ENCODE data around the gene ANKMY1.

The ANKMY1 gene

GRCh38 chr2:240441326-240441992 lies 116.3 kb downstream of the ANKMY1 start:
- H3K27ac ChIP-seq: no peak overlapping the region
- peaks cover 4 to 32% (median 27%) of the 10 kb centered on the region in 4 donors for H3K4me1 ChIP-seq
- no peak for DNase-seq
- no peaks in the 10 kb centered on the region for H3K27me3 ChIP-seq
- no peaks in the 10 kb centered on the region for H3K9me3 ChIP-seq
- no peak overlapping the region for H3K4me3 ChIP-seq
- TF ChIP-seq CTCF (IDR thresholded peaks at IDR 0.05): no peak
- intact Hi-C loops (cut with DNase I; ENCODE audit: low total_unique reads): no loop called here
- H3K36me3 ChIP-seq: peaks cover 0 to 23% (median 5%) of the 10 kb centered on the region in 3 donors

DNA sequence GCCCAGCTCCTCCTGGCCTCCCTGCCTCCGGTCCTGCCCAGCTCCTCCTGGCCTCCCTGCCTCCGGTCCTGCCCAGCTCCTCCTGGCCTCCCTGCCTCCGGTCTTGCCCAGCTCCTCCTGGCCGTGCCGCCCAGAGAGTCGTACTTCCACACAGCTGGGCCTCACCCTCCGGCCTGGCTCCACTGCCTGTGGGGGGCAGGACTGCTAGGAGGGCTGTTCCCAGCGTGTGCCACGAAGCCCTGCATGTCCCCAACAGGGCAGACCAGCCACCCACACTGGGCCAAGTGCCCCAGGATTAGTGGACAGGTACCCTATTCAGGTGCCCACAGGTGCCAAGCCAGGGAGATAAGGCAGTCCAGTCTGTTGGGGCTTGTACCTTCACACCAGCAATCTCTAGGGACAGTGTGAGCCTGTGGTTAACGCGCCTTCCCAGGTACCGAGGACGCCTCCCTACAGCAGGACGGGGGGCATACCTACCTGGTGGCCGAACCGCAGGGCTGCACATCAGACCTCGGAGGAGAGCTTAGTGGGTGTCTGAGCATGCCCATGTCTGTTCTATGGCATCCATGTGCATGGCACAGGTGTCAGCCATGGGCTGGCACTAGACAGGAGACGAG lies 117.0 kb downstream of the ANKMY1 start:
- Histone ChIP-seq H3K4me3 (no peak overlapping the region), H3K36me3 (peaks cover 0 to 16% (median 0%) of the 10 kb centered on the region in 3 donors), H3K4me1 (peaks cover 4 to 36% (median 29%) of the 10 kb centered on the region in 4 donors), H3K9me3 (no peaks in the 10 kb centered on the region), H3K27me3 (no peaks in the 10 kb centered on the region), H3K27ac (no peak overlapping the region)
- intact Hi-C loops (cut with DNase I; ENCODE audit: low total_unique reads): no loop called here
- no peak for TF ChIP-seq CTCF (IDR thresholded peaks at IDR 0.05)
- DNase-seq: no peak

GRCh38 chr2:240440251-240440650 lies 117.5 kb downstream of the ANKMY1 start:
- Histone ChIP-seq H3K27ac (no peak overlapping the region), H3K27me3 (no peaks in the 10 kb centered on the region), H3K4me1 (peaks cover 4 to 36% (median 29%) of the 10 kb centered on the region in 4 donors), H3K36me3 (peaks cover 0 to 12% (median 0%) of the 10 kb centered on the region in 3 donors), H3K4me3 (no peak overlapping the region), H3K9me3 (no peaks in the 10 kb centered on the region)
- no peak for TF ChIP-seq CTCF (IDR thresholded peaks at IDR 0.05)
- no peak for DNase-seq
- intact Hi-C loops (cut with DNase I; ENCODE audit: low total_unique reads): no loop called here

- DNase-seq: peak in 1 of 2 donors; percentile 55
- TF ChIP-seq CTCF (IDR thresholded peaks at IDR 0.05): no peak
- intact Hi-C loops (cut with DNase I; ENCODE audit: low total_unique reads): loop anchor here (2.0 to 10.0 kb wide), 2 partner anchors 125 to 207 kb away; partner anchors contain the start of genes DUSP28 and RNPEPL1
- Histone ChIP-seq H3K4me1 (peaks cover 6 to 39% (median 31%) of the 10 kb centered on the region in 4 donors), H3K27me3 (no peaks in the 10 kb centered on the region), H3K9me3 (no peaks in the 10 kb centered on the region), H3K36me3 (peaks cover 0 to 7% (median 0%) of the 10 kb centered on the region in 3 donors), H3K4me3 (no peak overlapping the region), H3K27ac (no peak overlapping the region)
Observed at GRCh38 chr2:240439698-240440151, 118.1 kb downstream of the ANKMY1 start.

- no peak for TF ChIP-seq CTCF (IDR thresholded peaks at IDR 0.05)
- Histone ChIP-seq H3K4me3 (peak overlapping the region in 1 of 2 donors; percentile 69), H3K9me3 (no peaks in the 10 kb centered on the region), H3K27ac (no peak overlapping the region), H3K4me1 (peaks cover 10 to 46% (median 38%) of the 10 kb centered on the region in 4 donors), H3K27me3 (no peaks in the 10 kb centered on the region), H3K36me3 (peaks cover 0 to under 1% (median 0%) of the 10 kb centered on the region in 3 donors)
- intact Hi-C loops (cut with DNase I; ENCODE audit: low total_unique reads): loop anchor here (2.0 to 10.0 kb wide), 2 partner anchors 126 to 206 kb away; partner anchors contain the start of genes DUSP28 and RNPEPL1
- DNase-seq: peak in 1 of 2 donors; percentile 68
Observed at GRCh38 chr2:240438810-240439697, 118.7 kb downstream of the ANKMY1 start.
